Glutamatergic neuron (in vitro differentiated cells): Measurements from ENCODE around the gene EXOC7. TPM values are rescaled to one million over a fixed set of nuclear protein-coding genes. Genes with fewer than 3 reads are reported as not detected.

Source experiments
- DNase-seq: peaks from one replicate; pipeline ENCODE4 v3.0.0; 2022
- H3K27ac Mint-ChIP-seq: one replicate; pipeline ENCODE4 v1.8.0; 2020; ENCODE audit warnings: mild to moderate bottlenecking, mixed read lengths, inconsistent platforms; ENCODE audit not compliant: unreplicated experiment
- H3K27me3 Mint-ChIP-seq: one replicate; pipeline ENCODE4 v1.8.0; 2020; ENCODE audit warnings: mild to moderate bottlenecking, moderate library complexity, mixed read lengths, inconsistent platforms; ENCODE audit not compliant: unreplicated experiment
- H3K36me3 Mint-ChIP-seq: one replicate; pipeline ENCODE4 v1.8.0; 2020; ENCODE audit warnings: mild to moderate bottlenecking, mixed read lengths, inconsistent platforms; ENCODE audit not compliant: unreplicated experiment
- H3K4me1 Mint-ChIP-seq: one replicate; pipeline ENCODE4 v1.8.0; 2020; ENCODE audit warnings: mild to moderate bottlenecking, low read depth, mixed read lengths, inconsistent platforms; ENCODE audit not compliant: unreplicated experiment
- H3K4me3 Mint-ChIP-seq: one replicate; pipeline ENCODE4 v1.8.0; 2020; ENCODE audit warnings: mild to moderate bottlenecking, mixed read lengths, inconsistent platforms; ENCODE audit not compliant: unreplicated experiment
- H3K9me3 Mint-ChIP-seq: one replicate; pipeline ENCODE4 v1.8.0; 2020; ENCODE audit warnings: mild to moderate bottlenecking, moderate library complexity, mixed read lengths, inconsistent platforms; ENCODE audit not compliant: unreplicated experiment
- total RNA-seq: library from RNA; stranded (reverse); fragmentation: NEBNext Ultra II Directional; extraction: Animal tissue kit (Norgen Biotek cat#: 25700); gene quantifications from one replicate; pipeline ENCODE4 v1.2.1, GENCODE V29; 2021; ENCODE audit not compliant: unreplicated experiment
- TF ChIP-seq, protein P1 (sequence below): fragments of 200-600 bp; sonication (generic); IDR thresholded peaks from one replicate; pipeline ENCODE4 v1.5.0; 2021; ENCODE audit not compliant: partially characterized antibody, unreplicated experiment

The EXOC7 gene
- total RNA-seq, 1 donor from 2014 or later, result 249 TPM

DNA sequence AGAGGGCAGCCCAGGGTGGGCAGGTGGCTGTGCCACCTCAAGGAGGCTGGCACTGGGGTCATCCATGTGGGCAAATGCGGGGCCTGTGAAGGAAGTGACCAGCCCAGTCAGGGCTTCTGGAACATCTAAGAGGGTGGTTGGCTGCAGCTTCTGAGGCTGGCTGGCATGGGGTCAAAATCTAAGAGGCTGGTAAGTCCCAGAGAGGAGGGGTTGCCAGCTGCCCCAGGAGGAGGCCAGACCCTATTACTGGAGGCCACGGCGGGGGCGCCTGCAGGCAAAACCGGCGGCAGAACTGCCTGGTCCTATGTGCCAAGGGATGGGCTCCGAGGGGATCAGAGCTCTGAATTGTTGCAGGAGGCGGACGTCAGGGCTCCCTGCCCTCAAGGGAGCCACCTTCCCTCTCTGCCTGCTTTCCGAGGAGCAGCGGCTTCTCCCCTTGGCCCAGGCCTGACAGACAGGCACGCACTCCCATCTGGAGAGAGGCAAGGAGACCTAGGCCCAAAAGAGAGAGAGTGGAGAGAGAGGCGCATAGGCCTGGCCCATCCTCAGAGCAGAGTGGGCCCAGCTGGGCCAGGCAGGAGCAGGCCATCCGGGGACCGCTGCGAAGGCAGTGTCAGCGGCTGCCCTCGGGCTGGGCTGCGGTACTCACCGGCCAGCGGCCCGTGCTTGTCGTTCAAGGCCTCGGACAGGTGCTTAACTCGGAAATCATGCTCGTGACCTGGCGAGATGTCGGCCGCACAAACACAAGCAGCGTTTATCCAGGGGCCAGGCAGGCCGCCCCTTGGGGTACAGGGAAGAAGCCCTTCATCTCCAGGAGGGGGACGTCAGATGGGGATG is 13.7 kb downstream of the EXOC7 start:
- H3K9me3 Mint-ChIP-seq, result no peaks in the 10 kb centered on the region

DNA sequence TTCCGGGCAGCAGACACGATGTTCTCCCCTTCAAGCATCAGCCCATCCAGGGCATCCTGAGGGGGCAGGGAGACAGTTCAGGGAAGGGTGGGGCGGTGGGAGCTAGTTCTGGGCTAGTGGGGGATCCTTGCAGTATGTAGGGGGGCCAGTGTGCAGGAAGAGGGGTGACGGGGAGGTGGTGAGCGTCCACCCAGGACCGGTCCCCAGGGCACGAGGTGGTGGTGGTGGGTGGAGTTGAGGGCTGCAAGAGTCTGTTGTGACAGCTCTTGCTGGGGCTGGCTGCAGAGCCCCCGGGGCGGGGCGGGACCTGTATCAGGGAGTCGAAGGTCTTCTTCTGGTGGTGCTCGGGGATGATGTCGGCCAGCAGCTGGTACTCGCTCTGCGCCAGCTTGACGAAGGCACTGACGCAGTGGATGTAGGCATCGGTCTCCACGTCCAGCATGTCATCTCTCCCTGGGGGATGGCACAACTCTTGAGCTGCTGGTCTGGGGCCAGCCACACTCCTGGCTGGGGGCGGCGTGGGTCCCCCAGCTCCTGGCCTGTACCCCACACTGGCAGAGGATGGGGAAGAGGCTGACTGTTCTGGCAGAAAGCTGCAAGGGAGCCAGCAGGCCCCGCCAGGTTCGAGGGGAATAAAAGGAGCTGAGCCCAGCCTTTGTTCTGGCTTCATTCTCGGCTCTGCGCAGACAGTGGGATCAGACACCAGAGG is 14.6 kb downstream of the EXOC7 start:
- Mint-ChIP-seq H3K27me3 (peaks cover 14% of the 10 kb centered on the region), H3K4me3 (no peak overlapping the region), H3K36me3 (peaks cover 5% of the 10 kb centered on the region), H3K4me1 (no peaks in the 10 kb centered on the region), H3K27ac (no peak overlapping the region), H3K9me3 (no peaks in the 10 kb centered on the region)
- DNase-seq, result no peak
- TF ChIP-seq, protein P1, sequence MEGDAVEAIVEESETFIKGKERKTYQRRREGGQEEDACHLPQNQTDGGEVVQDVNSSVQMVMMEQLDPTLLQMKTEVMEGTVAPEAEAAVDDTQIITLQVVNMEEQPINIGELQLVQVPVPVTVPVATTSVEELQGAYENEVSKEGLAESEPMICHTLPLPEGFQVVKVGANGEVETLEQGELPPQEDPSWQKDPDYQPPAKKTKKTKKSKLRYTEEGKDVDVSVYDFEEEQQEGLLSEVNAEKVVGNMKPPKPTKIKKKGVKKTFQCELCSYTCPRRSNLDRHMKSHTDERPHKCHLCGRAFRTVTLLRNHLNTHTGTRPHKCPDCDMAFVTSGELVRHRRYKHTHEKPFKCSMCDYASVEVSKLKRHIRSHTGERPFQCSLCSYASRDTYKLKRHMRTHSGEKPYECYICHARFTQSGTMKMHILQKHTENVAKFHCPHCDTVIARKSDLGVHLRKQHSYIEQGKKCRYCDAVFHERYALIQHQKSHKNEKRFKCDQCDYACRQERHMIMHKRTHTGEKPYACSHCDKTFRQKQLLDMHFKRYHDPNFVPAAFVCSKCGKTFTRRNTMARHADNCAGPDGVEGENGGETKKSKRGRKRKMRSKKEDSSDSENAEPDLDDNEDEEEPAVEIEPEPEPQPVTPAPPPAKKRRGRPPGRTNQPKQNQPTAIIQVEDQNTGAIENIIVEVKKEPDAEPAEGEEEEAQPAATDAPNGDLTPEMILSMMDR, result no peak

More for the DNA sequence above, 13.7 kb downstream of the EXOC7 start:
- Mint-ChIP-seq H3K27ac (no peak overlapping the region), H3K4me1 (no peaks in the 10 kb centered on the region), H3K36me3 (no peaks in the 10 kb centered on the region), H3K4me3 (no peak overlapping the region), H3K27me3 (peaks cover 11% of the 10 kb centered on the region)
- TF ChIP-seq, protein P1, result no peak
- DNase-seq, result no peak

DNA sequence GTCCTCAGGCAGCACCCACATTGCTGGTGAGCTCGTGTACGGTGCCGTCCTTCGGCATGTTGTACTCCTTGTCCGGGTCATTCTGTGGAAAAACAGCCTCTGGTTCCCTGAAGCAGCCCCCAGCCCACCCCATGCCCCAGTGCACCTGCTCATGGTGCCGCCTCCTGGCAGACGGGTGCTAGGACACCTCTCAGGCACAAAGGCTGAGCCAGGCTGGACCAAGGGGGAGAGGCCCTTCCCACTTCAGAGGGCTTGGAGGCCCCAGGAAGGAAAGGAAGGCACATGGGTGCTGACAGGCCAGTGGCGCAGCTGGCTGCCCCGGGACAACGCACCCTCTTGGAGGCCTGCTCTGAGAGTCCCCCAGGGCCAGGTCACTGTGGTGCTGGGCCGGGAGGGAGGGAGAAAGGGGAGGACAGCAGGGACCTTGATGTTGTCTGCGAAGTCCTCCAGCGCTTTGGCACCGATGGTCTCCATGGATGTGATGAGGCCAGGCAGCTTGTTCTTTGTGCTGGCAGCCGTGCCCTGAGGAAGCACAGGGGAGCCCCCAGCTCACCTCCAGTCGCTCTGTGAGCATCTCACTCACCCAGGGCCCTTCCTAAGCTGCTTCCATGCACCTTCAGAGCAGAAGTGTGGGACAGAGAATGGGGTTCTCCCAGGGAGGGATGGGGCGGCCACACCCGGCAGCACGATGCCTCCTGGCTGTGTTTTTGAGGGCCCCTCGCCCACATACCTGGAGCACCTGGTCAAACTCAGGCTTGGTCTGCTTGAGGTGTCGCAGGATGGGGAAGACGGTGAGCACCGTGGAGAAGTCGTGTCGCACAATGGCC is 15.3 kb downstream of the EXOC7 start:
- Mint-ChIP-seq H3K36me3 (peaks cover 5% of the 10 kb centered on the region), H3K9me3 (no peaks in the 10 kb centered on the region), H3K4me1 (no peaks in the 10 kb centered on the region), H3K27ac (no peak overlapping the region), H3K4me3 (no peak overlapping the region), H3K27me3 (peaks cover 11% of the 10 kb centered on the region)
- no peak for DNase-seq
- TF ChIP-seq, protein P1, result no peak

DNA sequence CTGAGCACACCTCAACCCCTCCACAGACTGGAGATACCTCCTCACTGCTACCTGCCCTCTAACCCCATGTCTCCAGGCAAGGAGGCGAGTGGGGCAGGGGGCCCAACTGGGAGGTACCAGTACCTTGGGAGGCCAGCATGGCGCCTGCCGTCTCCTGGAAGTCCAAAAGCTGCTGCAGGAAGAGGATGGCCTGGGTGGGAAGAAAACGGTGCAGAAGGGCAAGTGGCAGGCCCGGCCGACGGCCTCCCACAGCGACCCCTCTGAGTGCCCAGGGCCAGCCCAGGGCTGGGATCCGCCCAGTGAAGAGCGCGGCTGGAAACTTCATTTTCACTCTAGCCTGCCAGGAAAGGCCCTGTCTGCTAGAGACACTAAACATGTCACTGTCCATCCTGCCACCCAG is 16.1 kb downstream of the EXOC7 start:
- DNase-seq, result no peak
- peaks cover 11% of the 10 kb centered on the region for H3K27me3 Mint-ChIP-seq
- no peaks in the 10 kb centered on the region for H3K4me1 Mint-ChIP-seq
- no peak overlapping the region for H3K4me3 Mint-ChIP-seq
- H3K27ac Mint-ChIP-seq, result no peak overlapping the region
- peaks cover 5% of the 10 kb centered on the region for H3K36me3 Mint-ChIP-seq
- TF ChIP-seq, protein P1, result no peak
- H3K9me3 Mint-ChIP-seq, result no peaks in the 10 kb centered on the region
